ENCODE measurements around the gene PARVA.
"Not testable (repeated sequence)": the region's sequence is repeated elsewhere in the genome, so short reads cannot be mapped to it uniquely, and the experiment has no call there.

The PARVA gene, protein sequence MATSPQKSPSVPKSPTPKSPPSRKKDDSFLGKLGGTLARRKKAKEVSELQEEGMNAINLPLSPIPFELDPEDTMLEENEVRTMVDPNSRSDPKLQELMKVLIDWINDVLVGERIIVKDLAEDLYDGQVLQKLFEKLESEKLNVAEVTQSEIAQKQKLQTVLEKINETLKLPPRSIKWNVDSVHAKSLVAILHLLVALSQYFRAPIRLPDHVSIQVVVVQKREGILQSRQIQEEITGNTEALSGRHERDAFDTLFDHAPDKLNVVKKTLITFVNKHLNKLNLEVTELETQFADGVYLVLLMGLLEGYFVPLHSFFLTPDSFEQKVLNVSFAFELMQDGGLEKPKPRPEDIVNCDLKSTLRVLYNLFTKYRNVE

GRCh38 chr11:12377106-12377823 is at the start of gene PARVA:
Gene PARVA (plus strand): TSS chr11:12377571. CDS start chr11:12377648, 77 bp downstream.
- DNase-seq: peak; percentile 87

GRCh38 chr11:12329169-12329568 is 48.2 kb upstream of the PARVA start:
- no peak for DNase-seq

DNA sequence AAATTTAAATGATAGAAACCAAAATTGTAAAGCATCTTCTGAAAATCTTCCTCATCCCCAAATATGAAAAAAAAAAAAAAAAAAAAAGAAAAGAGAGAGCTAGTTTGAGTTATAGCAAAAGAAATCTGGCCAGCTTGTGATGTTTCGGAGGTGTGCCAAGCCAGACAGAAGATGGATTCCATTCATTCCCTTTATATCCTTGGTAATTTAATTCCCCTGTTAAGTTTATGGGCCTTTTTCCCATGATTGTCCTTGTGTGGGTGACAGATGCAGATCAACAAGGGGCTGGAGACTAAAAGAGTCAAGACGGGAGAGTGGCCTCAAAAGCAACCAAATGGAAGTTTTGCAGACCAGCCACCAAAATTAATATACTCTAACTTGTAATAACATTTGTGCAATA is 47.6 kb upstream of the PARVA start:
- no peak for DNase-seq

GRCh38 chr11:12330485-12331231 is 46.7 kb upstream of the PARVA start:
- no peak for DNase-seq

GRCh38 chr11:12331239-12331874 is 46.0 kb upstream of the PARVA start:
- DNase-seq: peak; percentile 91

- no peak for DNase-seq
These were observed 33.8 kb upstream of the PARVA start for GRCh38 chr11:12343526-12343925.

DNA sequence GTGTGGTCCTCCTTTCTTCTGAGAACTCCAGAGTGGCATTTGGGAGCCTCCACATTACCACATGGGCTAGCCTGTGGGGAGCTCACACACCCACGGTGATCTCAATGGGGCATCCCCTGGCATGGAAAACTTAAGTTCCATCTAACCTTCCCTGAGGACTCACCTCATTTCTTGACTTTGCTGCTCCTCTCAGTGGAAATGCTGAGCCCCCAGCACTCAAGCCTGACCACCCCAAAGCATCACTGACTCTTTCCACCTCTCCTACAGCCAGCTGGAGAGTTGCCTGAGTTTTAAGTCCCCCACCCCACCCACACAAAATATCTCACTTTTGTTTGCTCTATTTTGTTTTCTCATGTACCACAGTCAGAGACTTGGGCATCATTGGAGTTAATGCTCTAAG is 23.8 kb upstream of the PARVA start:
- DNase-seq: no peak

GRCh38 chr11:12354750-12355545 is 22.4 kb upstream of the PARVA start:
- no peak for DNase-seq

DNA sequence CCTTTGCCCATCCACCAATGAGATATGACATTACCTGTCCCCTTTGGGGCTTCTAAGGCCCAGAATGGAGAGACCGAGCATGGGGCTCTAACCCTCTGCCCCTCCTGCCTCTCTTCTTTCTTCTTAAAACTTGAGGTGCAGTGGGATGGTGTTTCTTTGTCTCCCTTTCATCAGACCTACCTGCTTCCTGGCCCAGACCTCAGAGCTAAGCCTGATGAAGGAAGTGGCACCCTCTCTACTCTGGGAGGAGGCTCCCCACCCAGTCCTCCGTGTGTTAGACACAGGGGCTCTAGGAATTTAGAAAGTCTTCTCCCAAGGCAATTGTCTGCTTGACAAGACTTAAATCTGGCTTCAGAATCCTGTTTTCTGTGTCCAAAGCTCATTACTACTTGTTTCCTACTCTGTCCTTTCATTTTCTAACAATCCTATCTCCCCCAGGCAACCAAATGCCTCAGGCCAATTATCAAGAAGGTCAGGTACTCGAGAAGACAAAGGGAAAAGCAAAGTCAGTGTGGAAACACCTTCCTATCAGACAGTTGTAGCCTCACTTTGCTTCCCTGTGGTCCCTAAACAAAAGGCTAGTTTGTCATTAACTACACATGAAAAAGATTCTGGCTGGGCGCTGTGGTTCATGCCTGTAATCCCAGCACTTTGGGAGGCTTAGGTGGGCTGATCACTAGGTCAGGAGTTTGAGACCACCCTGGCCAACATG is 20.3 kb upstream of the PARVA start:
- DNase-seq: no peak

DNA sequence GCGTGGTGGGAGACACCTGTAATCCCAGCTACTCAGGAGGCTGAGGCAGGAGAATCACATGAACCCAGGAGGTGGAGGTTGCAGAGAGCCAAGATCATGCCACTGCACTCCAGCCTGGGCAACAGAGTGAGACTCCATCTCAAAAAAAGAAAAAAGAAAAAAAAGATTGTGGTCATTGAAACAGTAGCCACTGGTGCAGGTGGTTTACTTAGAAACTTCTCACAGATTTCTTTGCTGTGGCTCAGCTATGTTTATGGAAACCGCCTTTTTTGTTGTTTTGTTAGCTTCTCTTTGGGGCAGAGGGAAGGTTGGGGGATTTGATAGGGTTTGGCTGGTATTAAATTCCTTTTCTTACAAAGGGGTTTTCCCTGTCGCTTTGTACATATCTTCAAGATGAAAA is 19.7 kb upstream of the PARVA start:
- not testable (repeated sequence) for DNase-seq

GRCh38 chr11:12358302-12359188 is 18.8 kb upstream of the PARVA start:
- DNase-seq: no peak

GRCh38 chr11:12359761-12360160 is 17.6 kb upstream of the PARVA start:
- DNase-seq: no peak

DNA sequence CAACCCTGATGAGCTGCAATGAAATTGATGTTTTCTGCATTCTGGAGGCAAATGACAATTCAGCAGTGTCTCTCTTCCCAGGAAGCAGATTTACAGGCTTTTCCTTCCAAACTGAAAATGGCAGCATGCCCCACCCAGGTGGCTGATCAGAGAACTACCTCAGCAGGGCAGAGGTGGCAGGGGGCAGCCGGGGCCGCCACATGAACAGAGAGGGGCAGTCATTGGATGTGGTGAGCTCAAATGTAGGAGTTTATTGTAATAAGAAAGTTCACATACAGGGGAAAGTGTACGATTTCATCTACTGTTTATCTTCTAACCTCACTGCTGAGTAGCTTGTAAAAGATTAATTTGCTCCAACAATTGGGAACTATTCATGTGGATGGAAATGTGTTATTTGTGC is 15.7 kb upstream of the PARVA start:
- DNase-seq: no peak

- no peak for DNase-seq
These were observed 14.5 kb upstream of the PARVA start for GRCh38 chr11:12362857-12363256.

GRCh38 chr11:12363373-12363772 is 14.0 kb upstream of the PARVA start:
- DNase-seq: no peak

DNA sequence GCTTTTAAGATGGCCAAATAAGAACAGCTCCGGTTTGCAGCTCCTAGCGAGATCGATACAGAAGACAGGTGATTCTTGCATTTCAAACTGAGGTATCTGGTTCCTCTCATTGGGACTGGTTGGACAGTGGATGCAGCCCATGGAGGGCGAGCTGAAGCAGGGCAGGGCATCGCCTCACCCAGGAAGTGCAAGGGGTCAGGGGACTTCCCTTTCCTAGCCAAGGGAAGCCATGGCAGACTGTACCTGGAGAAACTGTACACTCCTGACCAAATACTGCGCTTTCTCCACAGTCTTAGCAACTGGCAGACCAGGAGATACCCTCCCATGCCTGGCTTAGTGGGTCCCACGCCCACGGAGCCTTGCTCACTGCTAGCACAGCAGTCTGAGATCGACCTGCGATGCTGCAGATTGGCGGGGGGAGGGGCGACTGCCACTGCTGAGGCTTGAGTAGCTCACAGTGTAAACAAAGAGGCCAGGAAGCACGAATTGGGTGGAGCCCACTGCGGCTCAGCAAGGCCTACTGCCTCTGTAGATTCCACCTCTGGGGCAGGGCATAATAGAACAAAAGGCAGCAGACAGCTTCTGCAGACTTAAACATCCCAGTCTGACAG is 11.3 kb upstream of the PARVA start:
- not testable (repeated sequence) for DNase-seq

DNA sequence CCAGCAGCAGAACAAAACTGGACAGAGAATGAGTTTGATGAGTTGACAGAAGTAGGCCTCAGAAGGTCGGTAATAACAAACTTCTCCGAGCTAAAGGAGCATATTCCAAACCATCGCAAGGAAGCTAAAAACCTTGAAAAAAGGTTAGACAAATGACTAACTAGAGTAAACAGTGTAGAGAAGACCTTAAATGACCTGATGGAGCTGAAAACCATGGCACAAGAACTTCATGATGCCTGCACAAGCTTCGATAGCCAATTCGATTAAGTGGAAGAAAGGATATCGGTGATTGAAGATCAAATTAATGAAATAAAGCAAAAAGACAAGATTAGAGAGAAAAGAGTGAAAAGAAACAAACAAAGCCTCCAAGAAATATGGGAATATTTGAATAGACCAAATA is 10.3 kb upstream of the PARVA start:
- DNase-seq: not testable (repeated sequence)

DNA sequence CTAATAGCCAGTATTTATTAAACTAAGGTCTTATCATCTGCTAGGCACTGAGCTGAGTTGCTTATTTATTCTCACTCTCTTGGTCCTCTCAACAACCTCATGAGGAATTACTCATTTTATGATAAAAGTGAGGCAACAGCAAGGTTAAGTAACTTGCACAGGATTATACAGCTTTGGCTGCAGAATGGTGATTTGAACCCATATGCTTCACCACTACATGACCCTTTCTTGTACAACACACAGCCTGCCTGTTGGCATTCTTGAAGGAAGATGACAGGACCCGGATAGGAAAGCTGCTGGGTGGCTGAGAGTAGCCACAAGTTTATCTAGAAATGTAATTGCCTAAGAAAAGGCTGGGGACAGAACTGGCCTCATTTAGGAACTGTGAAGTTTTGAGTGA is 5.3 kb upstream of the PARVA start:
- DNase-seq: no peak

GRCh38 chr11:12375720-12376119 is 1.7 kb upstream of the PARVA start:
- no peak for DNase-seq

Measured in femur (tissue), 1 donor.